Suprapubic skin (tissue), 4 donors: Measurements from ENCODE around the gene CNOT6L. TPM values are rescaled to one million over a fixed set of nuclear protein-coding genes. Genes with fewer than 3 reads are reported as not detected.
A peak's percentile ranks its signal among the peaks of the same experiment; 100 is the strongest.

Source experiments
- DNase-seq, 2 donors: peaks; one replicate each; pipeline ENCODE4 v3.0.0-alpha.2; 2019; ENCODE audit warnings: low spot score in 2 of 2
- H3K27ac ChIP-seq: fragments of 200-600 bp; sonication (generic); one replicate; pipeline ENCODE4 v1.5.1; 2019
- H3K27me3 ChIP-seq: fragments of 200-600 bp; sonication (generic); one replicate; pipeline ENCODE4 v1.5.1; 2019
- H3K36me3 ChIP-seq: fragments of 200-600 bp; sonication (generic); one replicate; pipeline ENCODE4 v1.5.1; 2019
- H3K4me1 ChIP-seq: fragments of 200-600 bp; sonication (generic); one replicate; pipeline ENCODE4 v1.5.1; 2019
- H3K4me3 ChIP-seq: fragments of 200-600 bp; sonication (generic); one replicate; pipeline ENCODE4 v1.5.1; 2019; ENCODE audit warnings: mild to moderate bottlenecking
- H3K9me3 ChIP-seq: fragments of 200-600 bp; sonication (generic); one replicate; pipeline ENCODE4 v1.5.1; 2019
- CTCF ChIP-seq, 2 donors: fragments of 200-600 bp in 1 of 2; fragments of 450-650 bp in 1 of 2; sonication (generic) in 1 of 2; IDR thresholded peaks; one replicate each; pipeline ENCODE4 v1.5.1; 2016 to 2019; ENCODE audit warnings: antibody characterized with exemption in 2 of 2, mild to moderate bottlenecking in 1 of 2, moderate library complexity in 1 of 2
- EP300 ChIP-seq: sonication (generic); formaldehyde crosslinking; IDR thresholded peaks from one replicate; pipeline ENCODE4 v1.6.1; 2017; ENCODE audit warnings: antibody characterized with exemption
- POLR2A ChIP-seq, 2 donors: fragments of 450-650 bp; IDR thresholded peaks; one replicate each; pipeline ENCODE4 v1.6.1; 2017; ENCODE audit warnings: antibody characterized with exemption in 2 of 2, mild to moderate bottlenecking in 2 of 2, moderate library complexity in 2 of 2
- POLR2AphosphoS5 ChIP-seq, 3 donors: sonication (generic); formaldehyde crosslinking; IDR thresholded peaks; one replicate each; pipeline ENCODE4 v1.6.1; 2017; ENCODE audit warnings: antibody characterized with exemption in 3 of 3
- WGBS: methylation state at CpG from one replicate; pipeline ENCODE4 v1.1.5; 2018; 5-methylcytosine and 5-hydroxymethylcytosine counted together
- total RNA-seq, 4 donors: library from RNA; depleted of rRNA; stranded (reverse); fragments of >200 nt; gene quantifications; one replicate each; pipeline ENCODE4 v1.1.0, GENCODE V29; 2016

Gene CNOT6L
- total RNA-seq, 4 donors from 2014 or later = 21.3 to 45.8 (median 39.6) TPM

GRCh38 chr4:77819843-77820648, 878 bp upstream of the CNOT6L start:
- Histone ChIP-seq H3K4me1 (peaks cover 37% of the 10 kb centered on the region), H3K27me3 (no peaks in the 10 kb centered on the region), H3K9me3 (no peaks in the 10 kb centered on the region), H3K27ac (peak overlapping the region; percentile 100), H3K4me3 (peak overlapping the region; percentile 99), H3K36me3 (no peaks in the 10 kb centered on the region)
- peak; percentile 94 to 97 for DNase-seq
- TF ChIP-seq POLR2AphosphoS5 (IDR thresholded peaks at IDR 0.05) = peak in 1 of 3 donors; percentile 64
- no peak for TF ChIP-seq EP300
- no peak for TF ChIP-seq CTCF (IDR thresholded peaks at IDR 0.05)
- TF ChIP-seq POLR2A (IDR thresholded peaks at IDR 0.05) = peak in 1 of 2 donors; percentile 84
- WGBS = 1% methylated on average over 52 of the region's 81 CpGs

GRCh38 chr4:77819404-77819842, 255 bp upstream of the CNOT6L start:
- under 1% methylated on average over 35 of the region's 66 CpGs for WGBS

GRCh38 chr4:77818073-77818601, 1.0 kb downstream of the CNOT6L start:
- under 1% methylated on average over 13 of the region's 13 CpGs for WGBS

More at GRCh38 chr4:77819404-77819842, 255 bp upstream of the CNOT6L start:
- Histone ChIP-seq H3K4me3 (peak overlapping the region; percentile 99), H3K27ac (peak overlapping the region; percentile 100), H3K9me3 (no peaks in the 10 kb centered on the region), H3K36me3 (no peaks in the 10 kb centered on the region), H3K27me3 (no peaks in the 10 kb centered on the region), H3K4me1 (peaks cover 39% of the 10 kb centered on the region)
- peak in 1 of 2 donors; percentile 69 for DNase-seq
- no peak for TF ChIP-seq EP300
- TF ChIP-seq POLR2A (IDR thresholded peaks at IDR 0.05) = peak in 1 of 2 donors; percentile 47

GRCh38 chr4:77817304-77818072, 1.7 kb downstream of the CNOT6L start:
- Histone ChIP-seq H3K27me3 (no peaks in the 10 kb centered on the region), H3K4me1 (peaks cover 43% of the 10 kb centered on the region), H3K9me3 (no peaks in the 10 kb centered on the region), H3K36me3 (no peaks in the 10 kb centered on the region), H3K4me3 (peak overlapping the region; percentile 99), H3K27ac (peak overlapping the region; percentile 100)
- TF ChIP-seq POLR2AphosphoS5 (IDR thresholded peaks at IDR 0.05) (no peak), POLR2A (IDR thresholded peaks at IDR 0.05) (no peak), CTCF (IDR thresholded peaks at IDR 0.05) (no peak), EP300 (no peak)
- WGBS = 28% methylated on average over 8 of the region's 8 CpGs
- no peak for DNase-seq

More at GRCh38 chr4:77818073-77818601, 1.0 kb downstream of the CNOT6L start:
- Histone ChIP-seq H3K27me3 (no peaks in the 10 kb centered on the region), H3K4me3 (peak overlapping the region; percentile 99), H3K9me3 (no peaks in the 10 kb centered on the region), H3K4me1 (peaks cover 43% of the 10 kb centered on the region), H3K36me3 (no peaks in the 10 kb centered on the region), H3K27ac (peak overlapping the region; percentile 100)
- DNase-seq = peak; percentile 77 to 83
- TF ChIP-seq EP300 (no peak), CTCF (IDR thresholded peaks at IDR 0.05) (peak; percentile 47 to 51), POLR2AphosphoS5 (IDR thresholded peaks at IDR 0.05) (peak in 1 of 3 donors; percentile 36)

- no peak for DNase-seq
- TF ChIP-seq CTCF (IDR thresholded peaks at IDR 0.05) = no peak
- TF ChIP-seq POLR2AphosphoS5 (IDR thresholded peaks at IDR 0.05) = no peak
- no peak for TF ChIP-seq POLR2A (IDR thresholded peaks at IDR 0.05)
- TF ChIP-seq EP300 = no peak
- Histone ChIP-seq H3K27ac (no peak overlapping the region), H3K4me1 (peaks cover 41% of the 10 kb centered on the region), H3K36me3 (no peaks in the 10 kb centered on the region), H3K4me3 (no peak overlapping the region), H3K9me3 (no peaks in the 10 kb centered on the region), H3K27me3 (no peaks in the 10 kb centered on the region)
- WGBS = 85% methylated on average over 2 of the region's 2 CpGs
Observed at GRCh38 chr4:77816546-77816945, 2.6 kb downstream of the CNOT6L start.
